Nephron (organoid): ENCODE data around the gene OR1F1.

Experiments used
- H3K27ac Mint-ChIP-seq, 3 experiments: 2 replicates each; pipeline ENCODE4 v1.8.0; 2020; ENCODE audit warnings: mixed read lengths in 3 of 3, mild to moderate bottlenecking in 2 of 3, moderate library complexity in 1 of 3
- H3K27me3 Mint-ChIP-seq: 2 replicates; pipeline ENCODE4 v1.8.0; 2021; ENCODE audit warnings: low read depth, mild to moderate bottlenecking, moderate library complexity, mixed read lengths
- H3K36me3 Mint-ChIP-seq: 2 replicates; pipeline ENCODE4 v1.8.0; 2020; ENCODE audit warnings: low read depth, mixed read lengths
- H3K4me1 Mint-ChIP-seq: 2 replicates; pipeline ENCODE4 v1.8.0; 2020; ENCODE audit warnings: mixed read lengths
- H3K4me3 Mint-ChIP-seq, 3 experiments: 2 replicates each; pipeline ENCODE4 v1.8.0; 2020; ENCODE audit warnings: mild to moderate bottlenecking in 3 of 3, mixed read lengths in 3 of 3, moderate library complexity in 2 of 3
- H3K9me3 Mint-ChIP-seq: 2 replicates; pipeline ENCODE4 v1.8.0; 2020; ENCODE audit warnings: mixed read lengths
- CTCF ChIP-seq, 3 experiments: fragments of 200-600 bp; sonication (generic); IDR thresholded peaks; one replicate each; pipeline ENCODE4 v1.5.0; 2021; ENCODE audit warnings: antibody characterized with exemption in 3 of 3; ENCODE audit not compliant: unreplicated experiment in 3 of 3

Gene OR1F1

GRCh38 chr16:3254309-3254708 is 66.3 kb downstream of the OR1F1 start:
- Mint-ChIP-seq H3K36me3 (no peaks in the 10 kb centered on the region), H3K27ac (no peak overlapping the region), H3K4me3 (no peak overlapping the region), H3K27me3 (peaks cover 18% of the 10 kb centered on the region), H3K9me3 (peaks cover 2% of the 10 kb centered on the region), H3K4me1 (no peaks in the 10 kb centered on the region)
- no peak for TF ChIP-seq CTCF (IDR thresholded peaks at IDR 0.05; ENCODE audit: unreplicated experiment in 3 of 3)
